Measurements from ENCODE around the gene SLC24A3.

The SLC24A3 gene

DNA sequence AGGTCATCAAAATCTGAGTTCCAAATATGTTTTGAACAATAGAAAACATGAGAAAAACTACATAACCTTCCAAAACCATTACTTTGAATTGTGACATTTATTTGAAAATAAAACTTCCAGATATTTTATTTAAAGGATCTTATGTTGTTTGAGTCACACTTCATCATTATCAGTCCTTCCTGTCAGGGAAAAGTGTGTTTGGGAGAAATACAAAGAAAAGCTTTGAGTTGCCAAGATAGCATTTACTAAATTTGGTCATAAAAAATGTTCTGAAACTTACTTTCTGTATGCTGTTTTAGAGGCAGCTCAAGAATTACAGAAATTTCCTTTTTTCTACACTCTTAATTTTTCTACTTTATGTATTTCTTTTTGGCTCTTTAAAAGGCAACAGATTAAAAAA, 337.5 kb downstream of the SLC24A3 start:
- DNase-seq (ENCODE audit: low spot score), result no peak

DNA sequence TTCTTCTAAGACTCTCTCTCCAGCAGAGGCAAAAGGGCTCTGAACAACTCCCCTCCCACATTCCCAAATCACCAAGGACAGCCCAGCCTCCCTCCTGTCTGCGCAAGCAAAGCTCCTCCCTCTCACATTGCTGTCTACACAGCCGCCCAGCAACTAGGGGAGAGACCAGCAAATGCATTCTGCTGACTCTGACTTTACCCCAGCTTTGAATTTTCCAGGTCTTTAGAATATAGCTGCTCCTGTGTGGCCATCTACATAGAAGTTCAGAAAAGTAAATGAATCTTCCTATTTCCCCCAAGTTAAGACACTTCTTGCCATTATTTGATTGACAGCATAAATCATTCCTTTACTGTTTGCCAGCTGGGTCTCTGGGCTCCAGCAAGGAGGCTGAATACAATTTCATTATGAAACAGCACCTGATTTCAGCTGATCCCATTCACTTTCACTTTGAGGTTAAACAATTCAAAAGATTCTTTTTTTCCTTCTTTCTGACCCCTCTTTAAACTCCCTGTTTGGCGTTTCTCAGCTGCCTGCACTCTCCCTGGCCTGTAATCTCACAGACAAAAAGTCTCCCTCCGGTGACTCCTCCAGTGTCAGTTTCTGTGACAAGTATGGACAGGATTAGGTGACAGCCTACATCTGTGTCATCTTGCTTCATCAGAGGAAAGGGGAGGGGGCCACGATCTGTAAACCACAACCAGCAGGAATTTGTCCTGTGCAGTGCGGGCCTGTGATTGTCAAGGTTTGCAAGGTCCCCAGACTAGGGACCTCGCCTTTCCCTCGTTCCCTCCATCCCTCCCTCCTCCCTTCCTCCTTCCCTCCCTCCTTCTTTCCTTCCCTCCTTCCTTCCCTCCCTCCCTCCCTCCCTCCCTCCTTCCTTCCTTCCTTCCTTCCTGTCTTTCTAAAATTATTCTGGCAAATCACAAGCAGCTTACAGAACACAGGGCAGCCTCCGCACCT, 340.1 kb downstream of the SLC24A3 start:
- DNase-seq (ENCODE audit: low spot score), result peak; percentile 77

DNA sequence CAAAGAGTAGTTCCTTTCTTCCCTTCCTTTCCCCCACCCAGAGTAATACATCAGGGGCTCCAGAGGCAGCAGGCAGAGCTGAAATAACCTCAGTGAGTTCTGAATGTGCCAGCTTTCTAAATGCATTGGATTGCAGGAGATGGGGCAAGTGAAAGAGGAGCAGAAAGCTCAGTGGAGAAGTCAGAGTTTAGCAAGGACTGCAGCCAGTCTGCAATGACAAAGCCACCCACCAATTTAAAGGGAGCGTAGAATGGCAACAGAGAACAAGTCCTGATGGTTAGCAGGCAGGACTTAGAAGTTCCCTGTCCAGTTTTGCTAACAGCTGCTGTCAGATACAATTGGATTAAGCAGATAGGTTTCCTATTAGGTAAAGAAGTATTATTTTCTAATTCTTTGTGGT, 342.2 kb downstream of the SLC24A3 start:
- no peak for DNase-seq (ENCODE audit: low spot score)

DNA sequence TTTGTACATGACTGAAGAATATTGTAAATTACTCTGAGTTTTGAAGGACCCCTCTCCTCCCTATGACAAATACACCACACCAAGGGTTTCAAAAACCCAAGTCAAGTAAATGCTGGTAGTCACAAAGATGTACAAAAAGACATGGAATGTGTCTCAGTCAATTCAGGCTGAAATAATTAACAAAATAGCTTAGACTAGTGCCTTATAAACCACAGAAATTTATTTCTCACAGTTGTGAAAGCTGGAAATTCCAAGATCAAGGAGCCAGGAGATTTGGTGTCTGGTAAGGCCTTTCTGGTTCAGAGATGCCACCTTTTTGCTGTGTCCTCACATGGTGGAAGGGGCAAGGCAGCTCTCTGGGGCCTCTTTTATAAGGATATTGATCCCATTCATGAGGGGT, 343.3 kb downstream of the SLC24A3 start:
- DNase-seq (ENCODE audit: low spot score), result no peak

DNA sequence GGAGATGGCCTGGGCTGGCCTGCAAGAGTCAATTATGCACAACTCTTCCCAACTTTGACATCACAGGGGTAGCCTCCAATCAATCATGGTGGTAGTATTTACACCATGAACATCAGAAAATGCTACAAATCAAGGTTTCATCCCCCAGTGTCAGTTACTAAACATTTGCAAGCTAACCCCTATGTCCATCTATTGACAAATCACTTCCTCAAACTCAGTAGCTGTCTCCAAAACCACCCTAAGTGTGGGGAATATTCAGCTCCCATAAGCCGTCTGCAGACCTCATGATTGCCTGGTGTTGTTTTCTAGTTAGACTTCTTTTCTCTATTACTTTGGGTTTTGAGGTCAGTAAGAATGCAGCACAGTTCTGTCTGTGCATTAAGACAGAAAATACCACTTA, 344.8 kb downstream of the SLC24A3 start:
- no peak for DNase-seq (ENCODE audit: low spot score)

DNA sequence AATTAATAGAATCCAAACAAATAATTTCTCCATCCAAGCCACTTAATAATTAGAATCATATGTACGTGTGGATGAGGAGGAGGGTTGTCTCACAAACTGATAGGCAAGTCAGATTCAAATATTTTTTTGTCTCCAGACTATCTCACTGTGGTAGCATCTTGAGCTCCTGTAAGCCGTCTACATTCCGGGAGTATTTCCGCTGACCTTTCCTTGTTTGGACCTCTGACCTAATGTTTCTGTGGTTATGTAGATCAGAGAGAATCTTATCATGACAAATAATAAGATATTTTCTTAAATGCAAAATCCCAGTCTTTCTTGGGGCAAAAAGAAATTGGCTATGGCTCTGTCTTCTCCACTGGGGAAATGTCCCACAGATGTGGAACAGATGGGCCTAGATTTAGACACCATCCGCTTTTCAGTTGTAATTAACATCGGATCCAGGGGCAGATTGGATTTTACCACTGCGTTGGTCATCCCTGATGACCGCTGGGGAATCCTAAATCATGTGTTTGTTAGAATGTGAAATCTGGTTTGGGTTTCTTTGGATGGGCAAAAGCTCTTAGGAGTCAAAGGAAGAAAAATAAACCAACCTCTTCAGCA, 348.5 kb downstream of the SLC24A3 start:
- no peak for DNase-seq (ENCODE audit: low spot score)

DNA sequence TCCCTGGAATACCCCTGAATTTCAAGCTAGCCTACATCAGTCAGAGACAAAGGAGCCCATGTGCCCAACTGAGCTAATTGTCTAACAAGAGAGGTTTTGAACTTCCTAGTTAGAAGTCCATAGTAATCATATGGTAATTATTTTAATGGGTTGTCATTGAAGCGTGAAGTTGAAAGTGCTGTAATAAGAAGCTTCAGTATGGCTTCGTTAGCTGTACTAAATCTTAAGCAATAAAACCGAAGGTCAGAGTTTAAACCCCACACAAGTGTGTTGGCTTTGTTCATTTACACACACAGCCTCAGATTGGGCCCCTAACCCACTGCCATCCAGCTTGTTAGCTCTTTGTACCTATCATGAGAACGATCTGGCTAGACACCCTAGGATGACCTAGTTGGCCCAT, 350.0 kb downstream of the SLC24A3 start:
- DNase-seq (ENCODE audit: low spot score), result no peak

DNA sequence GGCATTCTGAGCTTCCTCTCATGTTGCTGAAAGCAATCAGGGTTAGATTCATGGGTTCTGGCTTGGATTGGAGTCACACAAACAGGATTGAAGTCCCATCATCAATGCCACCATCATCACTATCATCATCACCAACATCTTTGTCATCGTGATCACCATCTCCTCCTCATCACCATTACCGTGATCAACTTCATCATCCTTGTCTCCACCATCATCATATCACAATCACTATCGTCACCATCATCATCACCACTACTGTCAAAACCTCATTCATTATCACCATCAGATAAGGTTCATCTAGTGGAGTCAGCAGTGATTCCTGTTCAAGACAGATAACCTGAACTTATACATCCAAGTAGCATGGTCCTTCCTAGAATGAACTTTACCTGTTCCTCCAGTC, 351.8 kb downstream of the SLC24A3 start:
- no peak for DNase-seq (ENCODE audit: low spot score)

DNA sequence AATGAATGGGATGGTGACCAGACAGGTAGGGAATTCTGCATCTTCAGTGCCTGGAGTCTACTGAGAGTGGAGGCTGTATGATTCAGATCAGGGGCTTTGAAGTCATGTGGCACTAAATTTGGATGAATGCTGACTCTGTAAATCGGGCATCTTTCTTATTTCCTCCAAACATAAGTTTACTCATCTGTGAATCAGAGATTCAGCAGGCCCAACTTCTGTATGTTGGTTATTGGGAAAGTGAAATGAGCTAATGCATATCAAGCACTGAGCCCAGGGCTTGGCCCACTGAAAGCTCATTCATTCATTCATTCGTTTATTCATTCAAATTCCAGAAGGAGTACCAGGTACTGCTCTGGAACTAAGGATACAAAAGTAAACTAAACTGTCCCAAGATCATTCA, 353.3 kb downstream of the SLC24A3 start:
- DNase-seq (ENCODE audit: low spot score), result no peak

DNA sequence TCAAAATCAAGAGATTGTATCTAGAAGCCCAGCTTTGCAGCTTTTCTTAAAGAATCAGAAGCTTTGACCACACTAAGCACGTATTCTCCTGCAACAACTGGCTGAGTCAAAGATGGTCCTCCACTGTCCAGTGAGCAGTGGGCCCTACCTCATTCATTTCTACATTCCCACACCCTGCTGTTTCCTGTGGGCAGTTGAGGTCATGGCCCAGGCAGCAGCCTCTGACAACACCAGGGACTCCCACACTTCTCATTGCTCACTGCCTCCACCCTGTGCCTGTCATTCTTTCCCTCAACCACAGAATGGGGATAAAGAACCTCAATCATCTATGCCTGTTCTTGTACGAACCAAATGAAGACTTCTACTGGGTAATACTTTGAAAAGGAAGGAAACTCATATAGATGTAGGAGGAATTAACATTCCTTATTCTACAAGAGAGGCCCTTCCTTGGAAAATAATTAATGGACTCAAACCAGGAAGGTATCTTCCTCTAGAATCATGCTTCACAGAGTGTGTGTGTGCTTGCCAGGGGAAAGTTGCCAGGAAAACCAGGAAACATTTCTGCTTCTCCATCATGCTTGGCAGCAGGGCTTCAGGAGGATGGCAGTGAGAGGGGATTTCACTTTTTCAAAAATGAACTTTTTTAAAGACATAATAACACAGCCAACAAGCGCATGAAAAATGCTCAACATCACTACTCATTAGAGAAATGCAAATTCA, 353.9 kb downstream of the SLC24A3 start:
- DNase-seq (ENCODE audit: low spot score), result no peak

DNA sequence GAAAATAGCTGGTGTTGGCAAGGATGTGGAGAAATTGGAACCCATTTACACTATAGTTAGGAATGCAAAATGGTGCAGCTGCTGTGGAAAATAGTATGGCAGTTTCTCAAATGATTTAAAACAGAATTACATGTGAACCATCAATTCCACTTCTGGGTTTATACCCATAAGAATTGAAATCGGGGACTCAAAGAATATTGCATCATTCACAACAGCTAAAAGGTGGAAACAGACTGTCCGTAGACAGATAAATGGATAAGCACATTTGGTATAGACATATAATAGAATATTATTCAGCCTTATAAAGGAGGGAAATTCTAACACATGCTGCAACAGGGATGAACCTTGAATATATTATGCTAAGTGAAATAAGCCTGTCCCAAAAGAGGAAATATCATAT, 355.7 kb downstream of the SLC24A3 start:
- DNase-seq (ENCODE audit: low spot score), result no peak

DNA sequence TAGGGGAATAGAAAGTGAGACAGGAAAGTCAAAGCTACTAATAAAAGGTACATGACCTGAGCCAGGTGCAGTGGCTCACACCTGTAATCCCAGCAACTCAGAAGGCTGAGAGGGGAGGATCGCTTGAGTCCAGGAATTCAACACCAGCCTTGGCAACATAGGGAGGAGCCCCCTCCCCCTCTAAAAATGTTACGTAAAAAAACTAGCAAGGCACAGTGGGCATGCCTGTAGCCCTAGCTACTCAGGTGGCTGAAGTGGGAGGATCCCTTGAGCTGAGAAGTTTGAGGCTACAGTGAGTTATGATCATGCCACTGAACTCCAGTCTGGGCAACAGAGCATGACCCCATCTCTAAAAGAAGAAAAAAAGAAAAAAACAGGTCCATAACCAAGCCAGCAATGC, 359.6 kb downstream of the SLC24A3 start:
- DNase-seq (ENCODE audit: low spot score), result no peak

DNA sequence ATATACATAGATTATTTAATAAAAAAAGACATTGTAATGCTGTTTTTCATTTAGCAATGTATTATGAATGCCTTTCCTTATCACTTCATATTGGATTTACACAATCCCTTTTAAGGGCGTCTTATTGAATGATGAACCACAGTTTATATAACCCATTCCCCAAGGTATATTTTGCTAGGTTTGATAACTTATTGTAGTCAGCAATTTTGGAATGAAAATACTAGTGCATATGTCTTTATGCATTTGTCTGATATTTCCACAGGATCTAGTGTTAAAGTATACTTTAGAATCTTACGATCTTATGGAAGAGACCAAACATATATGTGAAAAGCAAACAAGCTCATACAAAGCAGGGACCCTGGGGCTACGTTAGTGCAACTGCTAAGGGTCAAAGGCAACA, 365.2 kb downstream of the SLC24A3 start:
- no peak for DNase-seq (ENCODE audit: low spot score)

DNA sequence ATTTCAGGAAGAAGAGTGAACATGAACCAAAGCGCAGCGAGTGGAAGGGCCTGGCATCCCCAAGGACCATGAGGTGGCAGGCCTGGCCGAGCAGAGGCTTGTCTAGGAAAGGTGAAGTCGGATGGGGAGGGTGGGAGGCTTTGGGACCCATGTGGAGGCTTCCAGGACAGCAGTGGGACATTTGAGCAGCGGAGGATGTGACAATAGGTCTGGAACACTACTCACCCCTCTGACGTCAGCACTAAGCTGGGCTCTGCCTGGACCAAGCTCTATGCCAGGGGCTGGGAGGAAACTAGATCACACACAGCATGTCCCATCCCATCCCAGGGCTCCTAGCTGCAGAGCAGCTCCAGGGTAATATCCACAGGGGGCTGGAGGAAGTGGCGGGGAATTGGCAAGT, 370.3 kb downstream of the SLC24A3 start:
- DNase-seq (ENCODE audit: low spot score), result no peak

DNA sequence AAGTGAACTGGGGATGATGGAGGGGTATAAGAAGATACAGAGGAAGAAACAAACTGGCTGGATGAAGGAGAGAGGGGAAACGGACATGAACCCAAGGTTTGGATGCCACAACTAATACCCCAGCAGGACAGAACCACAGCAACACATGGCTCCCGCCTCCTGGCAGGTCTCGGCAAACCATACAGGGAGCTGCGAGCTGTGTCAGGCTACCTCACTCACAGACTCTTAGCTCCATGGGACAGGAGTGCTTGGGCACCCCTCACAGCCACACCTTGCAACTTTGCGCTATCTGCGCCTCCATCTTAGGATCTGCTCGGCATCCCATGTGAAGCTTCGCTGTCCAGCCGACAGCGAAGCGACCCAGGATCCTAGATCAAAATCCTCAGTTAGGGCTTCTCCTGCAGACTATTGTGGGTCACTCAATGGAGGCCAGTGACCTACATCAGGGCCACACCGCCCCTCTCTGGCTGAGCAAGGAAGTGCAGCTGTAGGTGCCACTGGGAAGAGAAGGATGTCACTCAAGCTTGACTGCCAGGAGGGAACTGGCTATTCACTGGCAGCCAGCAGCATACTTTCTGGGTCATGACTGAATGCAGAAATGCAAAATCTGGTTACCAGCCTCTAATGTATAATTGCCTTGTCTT, 371.2 kb downstream of the SLC24A3 start:
- peak; percentile 89 for DNase-seq (ENCODE audit: low spot score)

DNA sequence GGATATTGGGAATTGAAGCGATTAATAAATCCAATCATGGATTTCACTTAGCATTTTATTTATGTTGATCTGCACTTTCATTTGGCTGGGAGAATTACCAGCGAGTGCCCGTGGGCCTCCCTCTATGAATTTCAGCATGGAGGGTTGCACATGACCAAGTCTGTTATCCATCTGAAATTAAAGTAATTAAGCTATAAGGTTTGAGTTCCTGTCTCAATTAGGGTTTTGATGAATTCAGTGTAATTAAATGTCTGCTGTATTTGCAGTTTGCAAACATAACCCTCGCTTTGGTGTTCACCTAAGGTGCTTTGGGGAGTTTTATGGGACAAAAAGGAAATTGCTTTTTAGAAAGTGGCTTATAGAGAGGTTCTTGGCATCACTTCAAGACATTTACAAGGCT, 375.8 kb downstream of the SLC24A3 start:
- DNase-seq (ENCODE audit: low spot score), result no peak

DNA sequence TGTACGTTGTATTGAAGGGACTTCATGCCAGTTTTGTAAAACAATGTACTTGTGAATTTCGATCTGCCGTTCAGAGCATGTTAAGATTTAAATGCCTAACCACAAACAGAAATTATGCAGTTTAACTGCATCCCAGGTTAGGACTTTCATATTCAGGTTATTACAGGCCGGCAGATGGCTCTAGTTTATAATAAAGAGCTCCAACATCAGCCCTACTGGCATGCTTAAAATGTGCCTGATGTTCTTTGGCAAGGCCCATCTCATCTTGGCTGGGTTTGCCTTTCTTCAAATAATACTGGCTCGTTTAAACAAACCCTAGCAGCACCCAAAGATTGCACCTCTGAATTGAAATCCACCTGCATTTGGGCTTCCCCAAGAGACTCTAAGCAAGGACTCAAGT, 376.3 kb downstream of the SLC24A3 start:
- no peak for DNase-seq (ENCODE audit: low spot score)

DNA sequence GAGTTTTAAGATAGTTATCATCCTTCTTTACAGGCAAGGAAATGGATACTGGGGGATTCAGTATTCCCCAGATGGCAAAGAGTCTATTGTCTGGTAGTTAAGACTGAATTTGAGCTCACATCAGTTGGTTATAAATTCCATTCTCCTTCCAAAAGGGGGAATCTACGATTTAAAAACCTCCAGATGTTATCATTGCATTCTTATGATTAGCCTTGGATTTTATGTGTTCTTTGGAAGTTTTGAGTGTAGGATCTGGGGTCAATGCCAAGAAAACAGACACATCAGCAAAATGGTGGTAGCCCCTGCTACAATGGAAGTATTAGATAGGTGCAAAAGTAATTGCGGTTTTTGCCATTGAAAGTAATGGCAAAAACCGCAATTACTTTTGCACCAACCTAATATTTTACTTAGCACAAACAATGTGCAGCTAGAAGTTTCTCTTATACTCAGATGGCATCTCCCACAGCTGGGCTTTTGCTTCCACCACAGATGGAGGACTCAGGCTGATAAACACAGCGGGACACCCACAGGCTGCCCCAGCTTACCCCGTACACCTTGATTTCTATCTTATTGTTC, 377.4 kb downstream of the SLC24A3 start:
- no peak for DNase-seq (ENCODE audit: low spot score)

DNA sequence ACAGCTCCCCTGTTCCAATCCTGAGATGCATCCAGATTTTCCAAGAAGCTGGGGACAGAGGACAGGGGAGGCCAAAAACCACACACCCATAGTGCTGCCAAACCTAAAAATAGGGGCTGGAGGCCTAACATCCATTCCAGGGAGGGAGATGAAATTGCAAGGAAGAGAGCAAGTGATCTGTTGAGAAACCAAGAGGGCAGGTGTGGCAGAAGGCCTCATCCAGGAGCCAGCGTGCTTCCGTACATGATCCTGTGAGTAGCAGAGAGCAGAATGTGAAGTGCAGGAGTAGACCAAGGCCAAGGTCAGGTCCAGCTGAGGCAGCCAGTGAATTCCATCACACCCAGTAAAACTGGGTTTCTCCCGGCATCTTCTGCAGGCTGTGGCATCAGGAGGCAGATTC, 377.9 kb downstream of the SLC24A3 start:
- no peak for DNase-seq (ENCODE audit: low spot score)

DNA sequence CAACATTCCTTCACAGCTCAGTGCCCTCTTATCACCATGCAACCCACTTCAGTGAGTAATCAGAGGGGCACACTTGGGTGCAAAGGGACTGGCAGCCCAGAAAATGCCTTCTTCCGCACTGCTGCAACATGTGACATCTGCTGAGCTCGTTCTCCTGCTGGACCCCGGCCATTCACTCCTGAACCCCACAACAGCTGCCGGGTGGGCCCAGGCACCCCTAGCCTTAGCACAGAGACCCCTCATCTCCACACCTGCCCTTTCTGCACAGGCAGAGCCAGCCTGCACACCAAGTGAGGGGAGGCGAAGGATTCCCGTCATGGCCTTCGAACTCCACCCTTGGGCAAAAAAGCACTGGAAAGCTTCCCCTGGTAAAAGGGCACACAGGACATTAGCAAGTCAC, 381.3 kb downstream of the SLC24A3 start:
- DNase-seq (ENCODE audit: low spot score), result no peak

DNA sequence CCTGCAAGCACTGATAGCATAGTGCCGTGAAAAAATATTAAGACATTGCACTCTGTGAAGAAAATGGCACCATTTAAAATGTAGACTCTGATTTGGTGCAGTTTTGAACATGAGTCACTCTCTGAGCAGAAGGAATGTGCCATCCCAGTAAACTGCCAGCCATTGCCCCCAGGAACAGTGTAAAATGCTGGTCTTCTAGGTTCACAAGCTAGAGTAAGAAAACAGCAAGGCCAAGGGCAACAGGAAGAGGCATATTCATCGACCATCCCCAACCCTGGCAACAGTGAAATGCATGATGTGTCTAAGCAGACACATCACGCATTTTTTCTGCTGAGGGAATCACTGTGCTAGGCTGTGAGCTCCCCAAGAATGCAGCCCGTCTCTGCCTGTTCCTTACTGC, 382.5 kb downstream of the SLC24A3 start:
- DNase-seq (ENCODE audit: low spot score), result no peak
